Measurements from ENCODE around the gene PCED1A. TPM values are rescaled to one million over a fixed set of nuclear protein-coding genes. Genes with fewer than 3 reads are reported as not detected.
A peak's percentile ranks its signal among the peaks of the same experiment; 100 is the strongest.

PCED1A gene
- total RNA-seq, 1 donor from 2014 or later, result 37.3 TPM

GRCh38 chr20:2800521-2801285 is 39.8 kb downstream of the PCED1A start, which contains the start of gene CPXM1:
TSS of gene CPXM1 (minus strand) at chr20:2800627. CDS start at chr20:2800572, 55 bp downstream.
- Mint-ChIP-seq H3K4me3 (ENCODE audit: unreplicated experiment) (peak within 1 kb of the TSS; percentile 87), H3K36me3 (ENCODE audit: low read depth) (peaks cover 3% of the 10 kb centered on the region), H3K27ac (ENCODE audit: unreplicated experiment) (peak within 1 kb of the TSS; percentile 12), H3K27me3 (ENCODE audit: low read depth) (peaks cover 32% of the 10 kb centered on the region), H3K4me1 (ENCODE audit: low read depth) (peaks cover 16% of the 10 kb centered on the region), H3K9me3 (ENCODE audit: low read depth) (no peaks in the 10 kb centered on the region)
- peak; percentile 39 for TF ChIP-seq CTCF (IDR thresholded peaks at IDR 0.05)
- no peak for DNase-seq (ENCODE audit: low spot score)

- TF ChIP-seq CTCF (IDR thresholded peaks at IDR 0.05), result no peak
- H3K9me3 Mint-ChIP-seq (ENCODE audit: low read depth), result no peaks in the 10 kb centered on the region
- no peak for DNase-seq (ENCODE audit: low spot score)
- peak overlapping the region; percentile 87 for H3K4me3 Mint-ChIP-seq (ENCODE audit: unreplicated experiment)
- H3K4me1 Mint-ChIP-seq (ENCODE audit: low read depth), result peaks cover 16% of the 10 kb centered on the region
- peaks cover 32% of the 10 kb centered on the region for H3K27me3 Mint-ChIP-seq (ENCODE audit: low read depth)
- H3K36me3 Mint-ChIP-seq (ENCODE audit: low read depth), result peaks cover 3% of the 10 kb centered on the region
- H3K27ac Mint-ChIP-seq (ENCODE audit: unreplicated experiment), result peak overlapping the region; percentile 3
These were observed 40.6 kb downstream of the PCED1A start for GRCh38 chr20:2799688-2800520.

- peak overlapping the region; percentile 87 for H3K4me3 Mint-ChIP-seq (ENCODE audit: unreplicated experiment)
- no peaks in the 10 kb centered on the region for H3K9me3 Mint-ChIP-seq (ENCODE audit: low read depth)
These were observed 41.2 kb downstream of the PCED1A start for GRCh38 chr20:2799271-2799670.

GRCh38 chr20:2798814-2799213 is 41.6 kb downstream of the PCED1A start:
- no peaks in the 10 kb centered on the region for H3K9me3 Mint-ChIP-seq (ENCODE audit: low read depth)
- DNase-seq (ENCODE audit: low spot score), result no peak
- TF ChIP-seq CTCF (IDR thresholded peaks at IDR 0.05), result no peak
- H3K4me3 Mint-ChIP-seq (ENCODE audit: unreplicated experiment), result no peak overlapping the region
- peaks cover 29% of the 10 kb centered on the region for H3K27me3 Mint-ChIP-seq (ENCODE audit: low read depth)
- peaks cover 16% of the 10 kb centered on the region for H3K4me1 Mint-ChIP-seq (ENCODE audit: low read depth)
- no peak overlapping the region for H3K27ac Mint-ChIP-seq (ENCODE audit: unreplicated experiment)
- peaks cover 3% of the 10 kb centered on the region for H3K36me3 Mint-ChIP-seq (ENCODE audit: low read depth)

More at GRCh38 chr20:2799271-2799670, 41.2 kb downstream of the PCED1A start:
- DNase-seq (ENCODE audit: low spot score), result no peak
- Mint-ChIP-seq H3K36me3 (ENCODE audit: low read depth) (peaks cover 3% of the 10 kb centered on the region), H3K27ac (ENCODE audit: unreplicated experiment) (no peak overlapping the region), H3K27me3 (ENCODE audit: low read depth) (peaks cover 32% of the 10 kb centered on the region), H3K4me1 (ENCODE audit: low read depth) (peaks cover 16% of the 10 kb centered on the region)
- TF ChIP-seq CTCF (IDR thresholded peaks at IDR 0.05), result no peak

GRCh38 chr20:2798095-2798805 is 42.2 kb downstream of the PCED1A start:
- no peak for TF ChIP-seq CTCF (IDR thresholded peaks at IDR 0.05)
- Mint-ChIP-seq H3K9me3 (ENCODE audit: low read depth) (no peaks in the 10 kb centered on the region), H3K4me3 (ENCODE audit: unreplicated experiment) (no peak overlapping the region), H3K27me3 (ENCODE audit: low read depth) (peaks cover 30% of the 10 kb centered on the region), H3K4me1 (ENCODE audit: low read depth) (peaks cover 16% of the 10 kb centered on the region), H3K27ac (ENCODE audit: unreplicated experiment) (no peak overlapping the region), H3K36me3 (ENCODE audit: low read depth) (peaks cover 3% of the 10 kb centered on the region)
- DNase-seq (ENCODE audit: low spot score), result peak; percentile 87
